Measurements from ENCODE around the gene CLSTN2. TPM values are rescaled to one million over a fixed set of nuclear protein-coding genes. Genes with fewer than 3 reads are reported as not detected.

The CLSTN2 gene
- total RNA-seq, 2 donors from 2014 or later, result 3.5 to 60.3 TPM

DNA sequence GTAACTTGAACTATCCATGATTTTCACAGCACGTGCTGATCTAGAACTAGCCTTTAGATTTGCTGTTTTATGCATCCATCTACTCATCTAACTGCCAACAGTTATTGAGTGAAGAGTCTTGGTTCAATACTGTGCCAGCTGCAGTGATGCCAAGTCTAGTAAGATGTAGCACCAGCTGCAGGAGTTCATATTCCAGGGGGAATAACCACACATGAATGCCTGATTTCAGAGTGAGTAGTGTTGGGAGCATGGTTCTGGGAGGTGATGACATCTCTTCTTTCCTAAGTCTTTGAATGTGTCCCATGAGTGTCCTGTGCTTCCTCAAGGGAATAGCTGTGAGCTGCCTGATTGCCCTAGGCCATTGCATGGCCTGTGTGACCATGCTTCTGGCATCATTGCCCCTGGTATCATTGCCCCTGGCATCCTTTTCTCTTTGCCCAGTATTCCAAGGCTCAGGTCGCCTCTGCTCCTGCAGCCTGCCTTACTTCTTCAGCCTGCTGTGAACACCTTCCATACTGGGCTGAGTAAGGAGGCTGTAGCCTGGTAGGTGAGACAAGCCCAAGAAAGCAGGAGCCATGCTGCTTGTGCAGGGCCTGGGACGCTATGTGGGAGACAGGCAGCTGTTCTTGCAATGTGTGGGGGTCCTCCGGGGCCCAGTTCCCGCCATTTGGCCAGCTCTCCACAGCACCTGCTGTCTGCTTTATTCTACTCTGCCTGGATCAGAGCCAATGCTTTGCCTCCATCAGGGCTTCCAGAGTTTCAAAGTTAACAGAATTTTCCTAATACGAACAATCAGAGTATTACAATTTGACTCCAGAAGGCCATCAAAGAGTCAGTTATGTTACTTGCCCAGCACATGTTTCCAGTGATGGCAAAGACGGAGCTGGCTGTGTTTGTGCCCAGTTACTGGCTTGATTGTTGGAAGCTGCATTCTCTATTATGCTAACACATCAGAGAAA, 73.2 kb downstream of the CLSTN2 start:
- Histone ChIP-seq H3K27me3 (replicated peaks; ENCODE audit: insufficient read depth) (no peaks in the 10 kb centered on the region), H3K9me3 (no peaks in the 10 kb centered on the region), H3K4me3 (no peak overlapping the region), H3K4me1 (replicated peaks) (no peaks in the 10 kb centered on the region), H3K27ac (no peak overlapping the region), H3K36me3 (no peaks in the 10 kb centered on the region)
- 75% methylated on average over 7 of the region's 7 CpGs for WGBS
- TF ChIP-seq POLR2A (IDR thresholded peaks at IDR 0.05) (no peak), POLR2AphosphoS5 (IDR thresholded peaks at IDR 0.05) (no peak)
- intact Hi-C loops (cut with DNase I), result no loop called here
- no peak for DNase-seq (ENCODE audit: low spot score)

DNA sequence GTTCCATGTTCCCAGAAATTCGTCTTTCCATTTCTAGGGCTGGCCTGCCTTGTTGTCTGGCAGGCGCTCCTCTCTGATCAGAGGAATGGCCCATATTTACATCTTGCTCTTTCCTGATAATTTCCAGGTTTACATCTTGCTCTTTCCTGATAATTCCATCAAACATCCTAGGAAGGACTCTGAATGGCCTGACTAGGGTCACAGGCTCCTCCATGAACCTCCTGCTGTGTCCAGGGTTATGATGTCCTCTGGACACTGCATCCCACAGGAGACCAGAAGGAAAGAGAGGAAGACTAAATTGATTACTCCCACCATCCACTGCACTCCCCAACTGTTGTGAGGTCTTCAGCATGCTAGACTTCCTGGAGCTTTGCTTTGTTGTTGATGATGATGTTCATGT, 75.4 kb downstream of the CLSTN2 start:
- no peak for DNase-seq (ENCODE audit: low spot score)
- TF ChIP-seq CTCF (IDR thresholded peaks at IDR 0.05) (no peak), POLR2A (IDR thresholded peaks at IDR 0.05) (no peak), POLR2AphosphoS5 (IDR thresholded peaks at IDR 0.05) (no peak)
- no peak overlapping the region for H3K27ac ChIP-seq
- intact Hi-C loops (cut with DNase I), result no loop called here
- no peaks in the 10 kb centered on the region for H3K36me3 ChIP-seq
- 74% methylated on average over 2 of the region's 2 CpGs for WGBS
- no peaks in the 10 kb centered on the region for H3K27me3 ChIP-seq (replicated peaks; ENCODE audit: insufficient read depth)
- peaks cover 3% of the 10 kb centered on the region for H3K4me1 ChIP-seq (replicated peaks)
- H3K9me3 ChIP-seq, result no peaks in the 10 kb centered on the region
- H3K4me3 ChIP-seq, result no peak overlapping the region

DNA sequence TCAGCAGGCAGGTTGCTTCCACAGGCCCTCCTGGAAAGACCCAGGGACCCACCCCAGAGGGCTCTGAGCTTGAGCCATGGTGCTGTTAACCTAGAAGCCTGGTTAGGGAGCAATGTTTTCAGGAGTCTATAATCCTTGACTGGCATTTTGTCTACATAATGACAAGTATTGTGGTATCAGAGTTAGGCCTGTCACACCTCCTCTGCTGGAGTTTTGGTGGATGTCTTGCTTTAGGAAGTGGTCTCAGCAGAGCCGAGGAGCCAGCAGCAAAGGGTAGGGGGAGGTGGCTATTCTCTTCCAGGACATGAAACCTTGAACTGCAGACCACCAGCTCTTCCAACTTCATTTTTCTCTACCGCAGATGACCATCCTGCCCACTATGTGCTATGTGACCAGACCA, 76.1 kb downstream of the CLSTN2 start:
- Histone ChIP-seq H3K27ac (no peak overlapping the region), H3K27me3 (replicated peaks; ENCODE audit: insufficient read depth) (no peaks in the 10 kb centered on the region), H3K4me3 (no peak overlapping the region), H3K4me1 (replicated peaks) (peaks cover 8% of the 10 kb centered on the region), H3K36me3 (no peaks in the 10 kb centered on the region), H3K9me3 (no peaks in the 10 kb centered on the region)
- WGBS, result 95% methylated on average over 2 of the region's 2 CpGs
- intact Hi-C loops (cut with DNase I), result no loop called here
- TF ChIP-seq CTCF (IDR thresholded peaks at IDR 0.05) (no peak), POLR2A (IDR thresholded peaks at IDR 0.05) (no peak), POLR2AphosphoS5 (IDR thresholded peaks at IDR 0.05) (no peak)
- DNase-seq (ENCODE audit: low spot score), result no peak

- H3K4me3 ChIP-seq, result no peak overlapping the region
- no peak overlapping the region for H3K27ac ChIP-seq
- H3K27me3 ChIP-seq (replicated peaks; ENCODE audit: insufficient read depth), result no peaks in the 10 kb centered on the region
- no peaks in the 10 kb centered on the region for H3K9me3 ChIP-seq
- DNase-seq (ENCODE audit: low spot score), result no peak
- TF ChIP-seq POLR2A (IDR thresholded peaks at IDR 0.05) (no peak), POLR2AphosphoS5 (IDR thresholded peaks at IDR 0.05) (no peak), CTCF (IDR thresholded peaks at IDR 0.05) (no peak)
- H3K4me1 ChIP-seq (replicated peaks), result peaks cover 8% of the 10 kb centered on the region
- H3K36me3 ChIP-seq, result no peaks in the 10 kb centered on the region
- intact Hi-C loops (cut with DNase I), result no loop called here
- WGBS, result 98% methylated on average over 5 of the region's 5 CpGs
Measured at GRCh38 chr3:140011611-140012277, 76.8 kb downstream of the CLSTN2 start.

GRCh38 chr3:140013220-140013619, 78.2 kb downstream of the CLSTN2 start:
- Histone ChIP-seq H3K36me3 (no peaks in the 10 kb centered on the region), H3K27ac (no peak overlapping the region), H3K9me3 (no peaks in the 10 kb centered on the region), H3K4me3 (no peak overlapping the region), H3K27me3 (replicated peaks; ENCODE audit: insufficient read depth) (no peaks in the 10 kb centered on the region), H3K4me1 (replicated peaks) (peaks cover 15% of the 10 kb centered on the region)
- WGBS, result 96% methylated on average over 5 of the region's 5 CpGs
- DNase-seq (ENCODE audit: low spot score), result no peak
- TF ChIP-seq CTCF (IDR thresholded peaks at IDR 0.05) (no peak), POLR2A (IDR thresholded peaks at IDR 0.05) (no peak), POLR2AphosphoS5 (IDR thresholded peaks at IDR 0.05) (no peak)
- intact Hi-C loops (cut with DNase I), result no loop called here

All from prostate gland (tissue), 2 donors.